Motor neuron (in vitro differentiated cells): ENCODE data around the gene SLC34A1. TPM values are rescaled to one million over a fixed set of nuclear protein-coding genes. Genes with fewer than 3 reads are reported as not detected.
"Not testable (repeated sequence)": the region's sequence is repeated elsewhere in the genome, so short reads cannot be mapped to it uniquely, and the experiment has no call there.

ENCODE experiments used
- ATAC-seq, 8 experiments: fragments of 200-7000 bp; cut with Tn5 transposase; replicated peaks in 6 of 8; 2 replicates each; pipeline ENCODE4 v1.8.0; 2021; ENCODE audit warnings: mild to moderate bottlenecking in 8 of 8, moderate library complexity in 8 of 8
- H3K27ac ChIP-seq, 2 donors: fragments of 250-450 bp; sonication (Bioruptor Pico); 2 replicates each; pipeline ENCODE4 v1.9.0; 2021; ENCODE audit warnings: antibody characterized with exemption in 2 of 2, mild to moderate bottlenecking in 2 of 2, moderate library complexity in 1 of 2
- H3K4me1 ChIP-seq, 2 donors: fragments of 250-450 bp; sonication (Bioruptor Pico); replicated peaks in 1 of 2; 2 replicates each; pipeline ENCODE4 v1.6.1; 2021; ENCODE audit warnings: antibody characterized with exemption in 2 of 2, mild to moderate bottlenecking in 2 of 2, moderate library complexity in 1 of 2
- H3K4me3 ChIP-seq, 5 donors: fragments of 250-450 bp; sonication (Bioruptor Pico); 2 replicates each; pipeline ENCODE4 v1.9.0; 2021; ENCODE audit warnings: antibody characterized with exemption in 5 of 5, mild to moderate bottlenecking in 5 of 5, moderate library complexity in 4 of 5
- WGBS, 10 experiments: fragments of 450-650 bp; shearing (Covaris generic); methylation state at CpG; one replicate each; pipeline ENCODE4 v1.0.0; 2022; 5-methylcytosine and 5-hydroxymethylcytosine counted together
- in situ Hi-C, 9 experiments: fragments of 400-800 bp; cut with MboI; loops; one replicate each; pipeline ENCODE4 v1.15.0; 2021; ENCODE audit warnings: low sequenced_read_pairs in 9 of 9, low pct_unique_long_range_greater_than_20kb in 2 of 9; ENCODE audit not compliant: unreplicated experiment in 9 of 9
- total RNA-seq, 8 experiments: library from RNA; unstranded; fragments of 300-600 nt; gene quantifications; 2 replicates each; pipeline versions ENCODE4 v1.2.3 to v1.2.4, GENCODE V29; 2022

SLC34A1 gene
- total RNA-seq, 8 experiments from 2014 or later: 0.05 to 0.94 (median 0.42) TPM; not detected in 2

GRCh38 chr5:177419046-177419445 is 34.8 kb downstream of the SLC34A1 start:
- Histone ChIP-seq H3K4me3 (no peak overlapping the region), H3K4me1 (peaks cover 0 to 4% of the 10 kb centered on the region in 2 donors), H3K27ac (no peak overlapping the region)
- WGBS, 10 experiments: 75 to 100% (median 100%) methylated on average over 1 to 3 of the region's 3 CpGs; no CpG with 5 or more reads in 3 of the 10 experiments
- in situ Hi-C loops: no loop called here
- ATAC-seq: no peak

DNA sequence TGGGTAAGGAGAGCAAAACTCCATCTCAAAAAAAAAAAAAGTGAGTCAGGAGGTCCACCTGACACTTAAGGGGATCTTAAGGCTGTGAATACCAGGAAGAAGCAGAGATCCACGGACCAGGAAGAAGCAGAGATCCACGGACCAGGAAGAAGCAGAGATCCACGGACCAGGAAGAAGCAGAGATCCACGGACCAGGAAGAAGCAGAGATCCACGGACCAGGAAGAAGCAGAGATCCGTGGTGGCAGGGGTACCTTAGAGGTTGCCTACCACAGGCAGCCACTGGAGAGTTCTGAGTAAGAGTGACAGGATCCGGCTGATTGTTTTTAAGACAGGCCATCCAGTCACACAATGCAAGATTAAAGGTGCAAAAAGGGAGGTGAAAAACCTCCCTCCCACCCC is 36.2 kb downstream of the SLC34A1 start:
- in situ Hi-C loops, H3K4me1 ChIP-seq, ATAC-seq, H3K4me3 ChIP-seq, H3K27ac ChIP-seq: not testable (repeated sequence)
- WGBS, 10 experiments: 89 to 100% (median 90%) methylated on average over 1 to 4 of the region's 7 CpGs; no CpG with 5 or more reads in 7 of the 10 experiments

DNA sequence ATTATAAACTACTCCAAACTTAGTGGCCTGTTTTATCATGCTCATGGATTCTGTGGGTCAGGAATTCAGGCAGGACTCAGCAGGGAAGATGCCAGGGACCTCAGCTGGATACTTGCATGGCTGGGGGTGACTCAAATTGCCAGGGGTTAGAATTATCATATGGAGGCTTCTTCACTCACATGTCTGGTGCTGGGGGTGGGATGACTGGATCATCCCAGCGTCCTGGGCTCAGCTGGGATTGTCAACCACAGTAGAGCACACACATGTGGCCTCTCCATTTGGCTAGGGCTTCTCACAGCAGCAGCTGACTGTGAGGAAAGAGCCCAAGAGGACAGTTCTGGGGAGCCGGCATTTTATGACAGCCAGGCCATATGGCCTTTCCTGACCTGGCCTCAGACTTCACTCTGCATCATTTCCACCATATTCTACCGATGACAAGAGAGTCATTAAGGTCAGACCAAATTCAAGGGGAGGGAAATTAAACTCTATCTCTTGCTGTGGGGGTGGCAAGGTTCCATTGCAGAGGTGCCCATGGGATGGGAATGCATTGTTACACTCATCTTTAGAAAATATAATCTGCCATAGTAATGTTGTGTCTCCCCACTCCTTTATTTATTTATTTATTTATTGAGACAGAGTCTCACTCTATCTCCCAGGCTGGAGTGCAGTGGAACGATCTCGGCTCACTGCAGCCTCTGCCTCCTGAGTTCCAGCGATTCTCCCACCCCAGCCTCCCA is 37.0 kb downstream of the SLC34A1 start:
- 0 to 90% (median 78%) methylated on average over 1 to 5 of the region's 6 CpGs; no CpG with 5 or more reads in 1 of the 10 experiments for WGBS, 10 experiments
- peak overlapping the region in 1 of 2 donors; percentile 12 for H3K27ac ChIP-seq
- no peak overlapping the region for H3K4me3 ChIP-seq
- H3K4me1 ChIP-seq: peaks cover 2 to 9% of the 10 kb centered on the region in 2 donors
- ATAC-seq: peak in 3 of 8 experiments; percentile 5 to 22 (median 20)
- in situ Hi-C loops: no loop called here

DNA sequence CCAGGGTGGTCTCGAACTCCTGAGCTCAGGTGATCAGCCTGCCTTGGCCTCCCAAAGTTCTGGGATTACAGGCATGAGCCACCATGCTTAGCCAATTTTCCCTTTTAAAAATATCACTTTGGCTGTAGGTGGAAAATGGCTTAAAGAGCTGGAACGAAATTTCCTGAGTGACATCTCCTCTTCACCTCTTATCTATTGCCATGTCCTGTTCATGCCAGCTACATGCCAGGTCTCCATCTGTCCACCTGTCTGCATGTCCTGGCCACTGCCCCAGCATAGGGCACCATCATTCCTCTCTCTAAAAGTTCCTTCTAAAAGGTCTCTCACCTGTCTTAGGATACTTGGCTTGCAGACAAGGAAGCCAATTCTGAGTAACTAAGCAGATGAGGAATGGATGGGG is 39.4 kb downstream of the SLC34A1 start:
- WGBS, 10 experiments: 0 to 80% (median 67%) methylated on average over 1 to 2 of the region's 2 CpGs; no CpG with 5 or more reads in 4 of the 10 experiments
- ATAC-seq: no peak
- in situ Hi-C loops: no loop called here
- Histone ChIP-seq H3K4me1 (peaks cover 8 to 14% of the 10 kb centered on the region in 2 donors), H3K4me3 (no peak overlapping the region), H3K27ac (no peak overlapping the region)

GRCh38 chr5:177425196-177425800 is 41.1 kb downstream of the SLC34A1 start:
- in situ Hi-C loops: no loop called here
- 37 to 95% (median 61%) methylated on average over 1 to 11 of the region's 13 CpGs; no CpG with 5 or more reads in 1 of the 10 experiments for WGBS, 10 experiments
- H3K4me1 ChIP-seq: peaks cover 8 to 23% of the 10 kb centered on the region in 2 donors
- peak overlapping the region; percentile 44 to 78 (median 49) for H3K4me3 ChIP-seq
- H3K27ac ChIP-seq: peak overlapping the region; percentile 85 to 92
- ATAC-seq: no peak

DNA sequence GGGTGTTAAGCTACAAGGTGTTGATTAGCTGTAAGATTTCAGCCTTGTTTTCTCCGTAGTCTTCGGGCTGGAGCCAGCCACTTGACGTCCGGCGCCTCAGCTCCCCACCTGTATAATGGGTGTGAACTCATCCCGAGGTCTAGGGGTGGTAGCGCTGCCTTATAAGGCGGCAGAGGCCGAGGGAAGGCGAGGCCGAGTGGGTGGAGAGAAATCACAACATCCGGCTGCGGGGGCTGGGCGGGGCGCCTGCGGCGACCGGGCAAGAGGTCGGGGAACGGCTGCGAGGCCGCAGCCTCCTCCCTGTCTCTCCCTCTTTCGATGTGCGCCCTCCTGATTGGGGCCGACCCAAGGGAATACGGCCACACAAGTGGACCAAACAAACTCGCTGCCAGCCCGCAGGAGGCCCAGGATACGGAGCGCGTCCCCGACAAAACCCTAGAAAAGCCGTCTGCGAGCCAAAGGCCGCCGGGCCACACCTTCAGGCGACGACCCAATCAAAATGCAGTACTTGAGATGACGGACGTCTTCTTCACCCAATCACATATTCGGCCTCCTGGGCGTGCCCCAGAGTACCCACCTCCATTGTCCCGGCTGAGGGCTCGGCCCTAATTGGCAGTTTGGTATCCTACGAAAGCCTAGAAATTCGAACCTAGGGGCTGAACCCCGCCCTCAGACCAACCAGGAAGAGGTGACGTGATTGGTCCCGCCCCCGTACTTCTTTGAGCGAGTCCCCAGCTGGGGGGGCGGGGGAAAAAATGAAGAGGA is 41.7 kb downstream of the SLC34A1 start:
- 0 to 5% (median 0%) methylated on average over 1 to 17 of the region's 52 CpGs; no CpG with 5 or more reads in 5 of the 10 experiments for WGBS, 10 experiments
- ATAC-seq: peak; percentile 80 to 95 (median 94)
- Histone ChIP-seq H3K4me1 (peaks cover 8 to 23% of the 10 kb centered on the region in 2 donors), H3K27ac (peak overlapping the region; percentile 85 to 92), H3K4me3 (peak overlapping the region; percentile 44 to 80 (median 53))
- in situ Hi-C loops: no loop called here

DNA sequence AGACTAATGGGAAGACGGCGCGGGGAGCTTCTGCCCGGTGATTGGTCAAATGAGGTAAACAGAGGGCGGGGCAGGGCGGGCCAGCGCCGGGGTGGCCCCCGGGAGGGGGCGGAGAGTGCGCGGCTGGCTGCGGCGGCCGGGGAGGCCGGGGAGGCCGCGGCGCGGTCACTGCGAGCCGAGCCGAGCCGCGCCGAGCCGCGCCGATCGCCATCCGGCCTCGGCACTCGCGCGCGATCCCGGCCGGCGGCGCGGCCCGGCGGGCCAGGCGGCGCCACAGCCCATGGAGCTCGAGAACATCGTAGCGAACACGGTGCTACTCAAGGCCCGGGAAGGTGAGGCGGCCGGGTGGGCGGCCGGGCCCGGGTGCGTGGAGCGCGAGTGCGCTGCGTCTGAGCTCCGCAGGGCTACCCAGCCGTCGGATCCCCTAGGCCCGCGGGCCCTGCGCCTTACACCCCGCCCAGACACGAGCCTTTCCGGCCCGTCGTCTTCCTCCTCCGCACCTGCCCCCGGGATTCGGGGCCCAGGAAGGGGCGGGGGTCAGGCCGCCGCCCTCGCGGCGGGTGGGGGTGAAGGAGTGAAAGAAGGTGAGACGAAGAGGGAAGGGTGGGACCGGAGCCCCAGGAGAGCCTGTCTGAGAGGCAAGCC is 42.5 kb downstream of the SLC34A1 start, which contains the start of gene GRK6:
TSS of gene GRK6 (plus strand) at position 111 of the 645 bp plus-strand sequence. CDS start at position 281, 170 bp downstream.
- Histone ChIP-seq H3K4me1 (peaks cover 8 to 20% of the 10 kb centered on the region in 2 donors), H3K4me3 (peak within 1 kb of the TSS; percentile 72 to 85 (median 78)), H3K27ac (peak within 1 kb of the TSS; percentile 85 to 92)
- ATAC-seq: peak; percentile 6 to 24 (median 12)
- 0 to 1% (median 0%) methylated on average over 2 to 27 of the region's 82 CpGs; no CpG with 5 or more reads in 7 of the 10 experiments for WGBS, 10 experiments
- in situ Hi-C loops: no loop called here

- peak overlapping the region; percentile 49 to 85 (median 75) for H3K4me3 ChIP-seq
- 0 to 24% (median 0%) methylated on average over 2 to 4 of the region's 11 CpGs; no CpG with 5 or more reads in 5 of the 10 experiments for WGBS, 10 experiments
- in situ Hi-C loops: no loop called here
- ATAC-seq: no peak
- peaks cover 8 to 20% of the 10 kb centered on the region in 2 donors for H3K4me1 ChIP-seq
- peak overlapping the region in 1 of 2 donors; percentile 74 for H3K27ac ChIP-seq
Observed at GRCh38 chr5:177427211-177427822, 43.1 kb downstream of the SLC34A1 start.

- H3K27ac ChIP-seq: no peak overlapping the region
- H3K4me3 ChIP-seq: peak overlapping the region in 1 of 5 donors; percentile 80
- peaks cover 8 to 20% of the 10 kb centered on the region in 2 donors for H3K4me1 ChIP-seq
- in situ Hi-C loops: no loop called here
- WGBS, 10 experiments: 23 to 100% (median 80%) methylated on average over 1 to 4 of the region's 11 CpGs; no CpG with 5 or more reads in 5 of the 10 experiments
- no peak for ATAC-seq
Observed at GRCh38 chr5:177427919-177428573, 43.8 kb downstream of the SLC34A1 start.

GRCh38 chr5:177428574-177429217 is 44.5 kb downstream of the SLC34A1 start:
- no peak for ATAC-seq
- in situ Hi-C loops: no loop called here
- 60 to 100% (median 89%) methylated on average over 1 to 6 of the region's 10 CpGs; no CpG with 5 or more reads in 4 of the 10 experiments for WGBS, 10 experiments

More at GRCh38 chr5:177428574-177429217, 44.5 kb downstream of the SLC34A1 start:
- Histone ChIP-seq H3K27ac (no peak overlapping the region), H3K4me1 (peaks cover 8 to 20% of the 10 kb centered on the region in 2 donors), H3K4me3 (no peak overlapping the region)
